Kidney epithelial cell (primary cell): ENCODE measurements around the gene PDE8A. TPM values are rescaled to one million over a fixed set of nuclear protein-coding genes. Genes with fewer than 3 reads are reported as not detected.

Source experiments
- DNase-seq: peaks from one replicate; pipeline ENCODE4 v3.0.0-alpha.2; 2010; ENCODE audit warnings: low read depth
- H3K27me3 ChIP-seq: 2 replicates; pipeline ENCODE4 v1.6.0; 2011; ENCODE audit warnings: low read length; ENCODE audit not compliant: control insufficient read depth, insufficient read depth
- H3K36me3 ChIP-seq: 2 replicates; pipeline ENCODE4 v1.5.1; 2011; ENCODE audit warnings: low read length; ENCODE audit not compliant: control insufficient read depth, insufficient read depth
- H3K4me3 ChIP-seq: 2 replicates; pipeline ENCODE4 v1.5.1; 2011; ENCODE audit warnings: low read depth, mild to moderate bottlenecking, control low read depth, low read length
- CTCF ChIP-seq: IDR thresholded peaks from 2 replicates; pipeline ENCODE4 v1.5.1; 2011; ENCODE audit warnings: mild to moderate bottlenecking, moderate library complexity, low read length, control low read depth, inconsistent platforms; ENCODE audit not compliant: insufficient read depth, poor library complexity, severe bottlenecking
- total RNA-seq: library from RNA; depleted of rRNA; stranded (reverse); fragments of >200 nt; gene quantifications from 2 replicates; pipeline ENCODE4 v1.2.3, GENCODE V29; 2015

PDE8A gene
- total RNA-seq, 1 donor from 2014 or later = 31.5 TPM

GRCh38 chr15:85129881-85130280 lies 148.2 kb downstream of the PDE8A start:
- no peaks in the 10 kb centered on the region for H3K27me3 ChIP-seq
- no peak for DNase-seq
- no peak overlapping the region for H3K4me3 ChIP-seq
- H3K36me3 ChIP-seq = no peaks in the 10 kb centered on the region
- TF ChIP-seq CTCF = no peak

GRCh38 chr15:85131915-85132314 lies 150.3 kb downstream of the PDE8A start:
- Histone ChIP-seq H3K27me3 (no peaks in the 10 kb centered on the region), H3K36me3 (no peaks in the 10 kb centered on the region), H3K4me3 (no peak overlapping the region)
- DNase-seq = no peak
- TF ChIP-seq CTCF = no peak

GRCh38 chr15:85133709-85134108 lies 152.1 kb downstream of the PDE8A start:
- Histone ChIP-seq H3K4me3 (no peak overlapping the region), H3K36me3 (peaks cover 3% of the 10 kb centered on the region), H3K27me3 (no peaks in the 10 kb centered on the region)
- no peak for DNase-seq
- TF ChIP-seq CTCF = no peak

- no peak for TF ChIP-seq CTCF
- H3K27me3 ChIP-seq = no peaks in the 10 kb centered on the region
- peaks cover 3% of the 10 kb centered on the region for H3K36me3 ChIP-seq
- DNase-seq = no peak
- no peak overlapping the region for H3K4me3 ChIP-seq
Measured at GRCh38 chr15:85137489-85138168, 156.0 kb downstream of the PDE8A start.

GRCh38 chr15:85139391-85139790 lies 157.7 kb downstream of the PDE8A start:
- DNase-seq = no peak
- Histone ChIP-seq H3K27me3 (no peaks in the 10 kb centered on the region), H3K4me3 (no peak overlapping the region), H3K36me3 (peaks cover 3% of the 10 kb centered on the region)
- TF ChIP-seq CTCF = no peak

GRCh38 chr15:85141726-85142125 lies 160.1 kb downstream of the PDE8A start:
- peaks cover 3% of the 10 kb centered on the region for H3K36me3 ChIP-seq
- H3K27me3 ChIP-seq = no peaks in the 10 kb centered on the region
- TF ChIP-seq CTCF = no peak
- no peak overlapping the region for H3K4me3 ChIP-seq
- DNase-seq = no peak
